ENCODE results near the gene CD8B2.

DNA sequence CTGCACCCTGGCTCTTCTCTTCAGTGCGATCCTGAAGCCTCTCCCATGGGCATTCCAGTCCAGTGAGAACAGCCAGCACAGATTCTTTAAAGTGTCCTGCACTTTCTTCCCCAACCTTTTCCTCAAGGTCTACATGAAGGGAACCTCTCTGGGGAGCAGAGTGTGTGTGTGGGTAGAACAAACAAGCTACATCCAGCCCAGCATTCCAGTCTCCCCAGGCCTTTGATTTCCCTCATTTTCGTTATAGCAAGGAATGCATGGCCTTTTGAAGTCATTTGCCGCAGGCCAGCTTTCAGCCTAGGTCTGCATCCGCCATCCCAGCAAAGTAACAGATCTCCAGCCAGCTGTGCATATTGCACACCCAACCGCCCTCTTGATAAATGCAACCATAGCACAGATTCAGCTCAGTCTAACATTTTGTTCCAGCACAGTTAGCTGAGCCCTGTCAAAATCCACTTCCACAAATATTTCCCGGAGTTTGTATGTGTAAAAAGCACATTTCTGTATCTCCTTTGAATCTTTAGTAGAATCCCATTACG, 44.6 kb downstream of the CD8B2 start:
- TF ChIP-seq, protein P1, sequence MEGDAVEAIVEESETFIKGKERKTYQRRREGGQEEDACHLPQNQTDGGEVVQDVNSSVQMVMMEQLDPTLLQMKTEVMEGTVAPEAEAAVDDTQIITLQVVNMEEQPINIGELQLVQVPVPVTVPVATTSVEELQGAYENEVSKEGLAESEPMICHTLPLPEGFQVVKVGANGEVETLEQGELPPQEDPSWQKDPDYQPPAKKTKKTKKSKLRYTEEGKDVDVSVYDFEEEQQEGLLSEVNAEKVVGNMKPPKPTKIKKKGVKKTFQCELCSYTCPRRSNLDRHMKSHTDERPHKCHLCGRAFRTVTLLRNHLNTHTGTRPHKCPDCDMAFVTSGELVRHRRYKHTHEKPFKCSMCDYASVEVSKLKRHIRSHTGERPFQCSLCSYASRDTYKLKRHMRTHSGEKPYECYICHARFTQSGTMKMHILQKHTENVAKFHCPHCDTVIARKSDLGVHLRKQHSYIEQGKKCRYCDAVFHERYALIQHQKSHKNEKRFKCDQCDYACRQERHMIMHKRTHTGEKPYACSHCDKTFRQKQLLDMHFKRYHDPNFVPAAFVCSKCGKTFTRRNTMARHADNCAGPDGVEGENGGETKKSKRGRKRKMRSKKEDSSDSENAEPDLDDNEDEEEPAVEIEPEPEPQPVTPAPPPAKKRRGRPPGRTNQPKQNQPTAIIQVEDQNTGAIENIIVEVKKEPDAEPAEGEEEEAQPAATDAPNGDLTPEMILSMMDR (conservative IDR thresholded peaks at IDR 0.05; ENCODE audit: low read length) = no peak
- no peak for TF ChIP-seq EZH2phosphoT487 (IDR thresholded peaks at IDR 0.05; ENCODE audit: borderline replicate concordance, low read depth, low read length)
